Stimulated activated memory B cell treated with anti-CD40 and anti-IgM and Interleukin-4, amounts not matched to agents 10 μg/mL and 1 μg/mL and 100 μg/mL, for 72 hours (primary cell): ENCODE results near the gene KRTAP22-1.

Source experiments
- ATAC-seq: fragments of 150-1000 bp; cut with Tn5 transposase; 2 replicates; pipeline ENCODE4 v1.10.0; 2021
- H3K27ac Mint-ChIP-seq: one replicate; pipeline ENCODE4 v1.8.0; 2022; ENCODE audit warnings: mild to moderate bottlenecking, mixed read lengths
- H3K27me3 Mint-ChIP-seq: one replicate; pipeline ENCODE4 v1.8.0; 2022; ENCODE audit warnings: mixed read lengths
- H3K36me3 Mint-ChIP-seq: one replicate; pipeline ENCODE4 v1.8.0; 2022; ENCODE audit warnings: mixed read lengths
- H3K4me1 Mint-ChIP-seq: one replicate; pipeline ENCODE4 v1.8.0; 2022; ENCODE audit warnings: mixed read lengths
- H3K4me3 Mint-ChIP-seq: one replicate; pipeline ENCODE4 v1.8.0; 2022; ENCODE audit warnings: mild to moderate bottlenecking, moderate library complexity, mixed read lengths
- H3K9me3 Mint-ChIP-seq: one replicate; pipeline ENCODE4 v1.8.0; 2022; ENCODE audit warnings: mixed read lengths

Gene KRTAP22-1

GRCh38 chr21:30612132-30612531, 11.2 kb downstream of the KRTAP22-1 start:
- Mint-ChIP-seq H3K36me3 (no peaks in the 10 kb centered on the region), H3K4me1 (no peaks in the 10 kb centered on the region), H3K9me3 (peaks cover 6% of the 10 kb centered on the region), H3K27me3 (no peaks in the 10 kb centered on the region), H3K27ac (no peak overlapping the region), H3K4me3 (no peak overlapping the region)
- ATAC-seq, result no peak

- no peaks in the 10 kb centered on the region for H3K4me1 Mint-ChIP-seq
- no peaks in the 10 kb centered on the region for H3K27me3 Mint-ChIP-seq
- H3K27ac Mint-ChIP-seq, result no peak within 1 kb of the TSS
- peaks cover 3% of the 10 kb centered on the region for H3K9me3 Mint-ChIP-seq
- no peaks in the 10 kb centered on the region for H3K36me3 Mint-ChIP-seq
- no peak within 1 kb of the TSS for H3K4me3 Mint-ChIP-seq
- no peak for ATAC-seq
Observed at GRCh38 chr21:30613836-30614235, 12.9 kb downstream of the KRTAP22-1 start, which contains the start of gene KRTAP6-1. TSS of gene KRTAP6-1 (minus strand) at chr21:30613930. CDS start at chr21:30613904, 26 bp downstream.

- Mint-ChIP-seq H3K4me1 (no peaks in the 10 kb centered on the region), H3K9me3 (peaks cover 3% of the 10 kb centered on the region), H3K36me3 (no peaks in the 10 kb centered on the region), H3K27ac (no peak overlapping the region), H3K4me3 (no peak overlapping the region), H3K27me3 (no peaks in the 10 kb centered on the region)
- peak; percentile 45 for ATAC-seq
Observed at GRCh38 chr21:30615199-30615598, 14.3 kb downstream of the KRTAP22-1 start.

- H3K36me3 Mint-ChIP-seq, result no peaks in the 10 kb centered on the region
- no peak within 1 kb of the TSS for H3K27ac Mint-ChIP-seq
- ATAC-seq, result no peak
- no peaks in the 10 kb centered on the region for H3K4me1 Mint-ChIP-seq
- H3K4me3 Mint-ChIP-seq, result no peak within 1 kb of the TSS
- H3K9me3 Mint-ChIP-seq, result no peaks in the 10 kb centered on the region
- H3K27me3 Mint-ChIP-seq, result no peaks in the 10 kb centered on the region
Observed at GRCh38 chr21:30616125-30616524, 15.2 kb downstream of the KRTAP22-1 start, which contains the start of gene KRTAP20-1. TSS of gene KRTAP20-1 (plus strand) at chr21:30616425. CDS start at chr21:30616455, 30 bp downstream.

GRCh38 chr21:30620080-30620479, 19.2 kb downstream of the KRTAP22-1 start:
- H3K4me3 Mint-ChIP-seq, result no peak overlapping the region
- H3K36me3 Mint-ChIP-seq, result no peaks in the 10 kb centered on the region
- no peaks in the 10 kb centered on the region for H3K4me1 Mint-ChIP-seq
- H3K27me3 Mint-ChIP-seq, result no peaks in the 10 kb centered on the region
- ATAC-seq, result no peak
- no peak overlapping the region for H3K27ac Mint-ChIP-seq
- H3K9me3 Mint-ChIP-seq, result no peaks in the 10 kb centered on the region

GRCh38 chr21:30620522-30620921, 19.6 kb downstream of the KRTAP22-1 start, which contains the start of gene KRTAP20-4:
TSS of gene KRTAP20-4 (plus strand) at chr21:30620627.
- no peak for ATAC-seq
- no peaks in the 10 kb centered on the region for H3K4me1 Mint-ChIP-seq
- H3K4me3 Mint-ChIP-seq, result no peak within 1 kb of the TSS
- no peaks in the 10 kb centered on the region for H3K36me3 Mint-ChIP-seq
- no peaks in the 10 kb centered on the region for H3K27me3 Mint-ChIP-seq
- no peaks in the 10 kb centered on the region for H3K9me3 Mint-ChIP-seq
- no peak within 1 kb of the TSS for H3K27ac Mint-ChIP-seq

- Mint-ChIP-seq H3K27me3 (no peaks in the 10 kb centered on the region), H3K36me3 (no peaks in the 10 kb centered on the region), H3K9me3 (peaks cover 4% of the 10 kb centered on the region), H3K4me3 (no peak overlapping the region), H3K27ac (no peak overlapping the region), H3K4me1 (no peaks in the 10 kb centered on the region)
- no peak for ATAC-seq
Observed at GRCh38 chr21:30623362-30623761, 22.5 kb downstream of the KRTAP22-1 start.

- Mint-ChIP-seq H3K4me1 (no peaks in the 10 kb centered on the region), H3K27ac (no peak overlapping the region), H3K4me3 (no peak overlapping the region), H3K36me3 (no peaks in the 10 kb centered on the region), H3K27me3 (no peaks in the 10 kb centered on the region), H3K9me3 (peaks cover 4% of the 10 kb centered on the region)
- no peak for ATAC-seq
Observed at GRCh38 chr21:30625449-30626165, 24.7 kb downstream of the KRTAP22-1 start.

GRCh38 chr21:30628109-30628508, 27.2 kb downstream of the KRTAP22-1 start:
- no peaks in the 10 kb centered on the region for H3K36me3 Mint-ChIP-seq
- no peaks in the 10 kb centered on the region for H3K27me3 Mint-ChIP-seq
- H3K4me3 Mint-ChIP-seq, result no peak overlapping the region
- H3K4me1 Mint-ChIP-seq, result no peaks in the 10 kb centered on the region
- no peak overlapping the region for H3K27ac Mint-ChIP-seq
- H3K9me3 Mint-ChIP-seq, result peaks cover 6% of the 10 kb centered on the region
- no peak for ATAC-seq

- Mint-ChIP-seq H3K27ac (no peak overlapping the region), H3K4me1 (no peaks in the 10 kb centered on the region), H3K4me3 (no peak overlapping the region), H3K27me3 (no peaks in the 10 kb centered on the region), H3K9me3 (peaks cover 6% of the 10 kb centered on the region), H3K36me3 (no peaks in the 10 kb centered on the region)
- no peak for ATAC-seq
Observed at GRCh38 chr21:30629200-30629599, 28.3 kb downstream of the KRTAP22-1 start.

- H3K36me3 Mint-ChIP-seq, result no peaks in the 10 kb centered on the region
- H3K27ac Mint-ChIP-seq, result no peak within 1 kb of the TSS
- peaks cover 3% of the 10 kb centered on the region for H3K9me3 Mint-ChIP-seq
- H3K4me3 Mint-ChIP-seq, result no peak within 1 kb of the TSS
- H3K4me1 Mint-ChIP-seq, result no peaks in the 10 kb centered on the region
- H3K27me3 Mint-ChIP-seq, result no peaks in the 10 kb centered on the region
- no peak for ATAC-seq
Observed at GRCh38 chr21:30634906-30635305, 34.0 kb downstream of the KRTAP22-1 start, which contains the start of gene KRTAP20-2. TSS of gene KRTAP20-2 (plus strand) at chr21:30635206. CDS start at chr21:30635264, 58 bp downstream.

- no peak for ATAC-seq
- Mint-ChIP-seq H3K9me3 (peaks cover 2% of the 10 kb centered on the region), H3K36me3 (no peaks in the 10 kb centered on the region), H3K4me1 (no peaks in the 10 kb centered on the region), H3K27me3 (no peaks in the 10 kb centered on the region), H3K4me3 (no peak overlapping the region), H3K27ac (no peak overlapping the region)
Observed at GRCh38 chr21:30638686-30639085, 37.8 kb downstream of the KRTAP22-1 start.

- no peak for ATAC-seq
- H3K27ac Mint-ChIP-seq, result no peak within 1 kb of the TSS
- no peaks in the 10 kb centered on the region for H3K27me3 Mint-ChIP-seq
- no peak within 1 kb of the TSS for H3K4me3 Mint-ChIP-seq
- peaks cover 12% of the 10 kb centered on the region for H3K9me3 Mint-ChIP-seq
- H3K4me1 Mint-ChIP-seq, result no peaks in the 10 kb centered on the region
- no peaks in the 10 kb centered on the region for H3K36me3 Mint-ChIP-seq
Observed at GRCh38 chr21:30642564-30642963, 41.7 kb downstream of the KRTAP22-1 start, which contains the start of gene KRTAP20-3. TSS of gene KRTAP20-3 (plus strand) at chr21:30642864.

- no peak for ATAC-seq
- H3K27ac Mint-ChIP-seq, result no peak overlapping the region
Observed at GRCh38 chr21:30646904-30647414, 46.1 kb downstream of the KRTAP22-1 start.

More at GRCh38 chr21:30646904-30647414, 46.1 kb downstream of the KRTAP22-1 start:
- Mint-ChIP-seq H3K36me3 (no peaks in the 10 kb centered on the region), H3K27me3 (no peaks in the 10 kb centered on the region), H3K4me3 (no peak overlapping the region), H3K9me3 (peaks cover 12% of the 10 kb centered on the region), H3K4me1 (no peaks in the 10 kb centered on the region)
